MM.1S (cell line): Measurements from ENCODE around the gene RNASEL.

Experiments
- DNase-seq: peaks from one replicate; pipeline ENCODE4 v3.0.0-alpha.2; 2015
- H2AFZ ChIP-seq: fragments of 300-600 bp; sonication (generic); 2 replicates; pipeline ENCODE4 v1.6.0; 2016; ENCODE audit warnings: antibody characterized with exemption, low read length
- H3F3A ChIP-seq: fragments of 300-600 bp; sonication (generic); 2 replicates; pipeline ENCODE4 v1.6.1; 2016; ENCODE audit warnings: mild to moderate bottlenecking, antibody characterized with exemption, low read length, moderate library complexity, mixed read lengths; ENCODE audit not compliant: insufficient read depth
- H3K27ac ChIP-seq: fragments of 300-600 bp; sonication (generic); 2 replicates; pipeline ENCODE4 v1.5.1; 2016; ENCODE audit warnings: mild to moderate bottlenecking, low read length
- H3K27me3 ChIP-seq: fragments of 300-600 bp; sonication (generic); replicated peaks from 2 replicates; pipeline ENCODE4 v1.6.0; 2016; ENCODE audit warnings: low read length; ENCODE audit not compliant: insufficient read depth
- H3K36me3 ChIP-seq: fragments of 300-600 bp; sonication (generic); replicated peaks from 2 replicates; pipeline ENCODE4 v1.6.1; 2016; ENCODE audit warnings: mild to moderate bottlenecking, low read length, mixed read lengths; ENCODE audit not compliant: insufficient read depth
- H3K4me1 ChIP-seq: fragments of 300-600 bp; sonication (generic); 2 replicates; pipeline ENCODE4 v1.6.1; 2016; ENCODE audit warnings: low read length, mixed read lengths
- H3K4me2 ChIP-seq: fragments of 300-600 bp; sonication (generic); 2 replicates; pipeline ENCODE4 v1.6.0; 2016; ENCODE audit warnings: low read depth, low read length
- H3K4me3 ChIP-seq: fragments of 300-600 bp; sonication (generic); 2 replicates; pipeline ENCODE4 v1.5.1; 2016; ENCODE audit warnings: low read length, mixed read lengths
- H3K79me2 ChIP-seq: fragments of 300-600 bp; sonication (generic); 2 replicates; pipeline ENCODE4 v1.6.1; 2016; ENCODE audit warnings: mixed run types, low read length, mixed read lengths
- H3K9ac ChIP-seq: fragments of 300-600 bp; sonication (generic); 2 replicates; pipeline ENCODE4 v1.6.1; 2016; ENCODE audit warnings: low read length, mixed read lengths
- H3K9me2 ChIP-seq: fragments of 300-600 bp; sonication (generic); replicated peaks from 2 replicates; pipeline ENCODE4 v1.6.1; 2016; ENCODE audit warnings: mild to moderate bottlenecking, low read length, mixed read lengths; ENCODE audit not compliant: insufficient read depth
- H3K9me3 ChIP-seq: fragments of 300-600 bp; sonication (generic); replicated peaks from 2 replicates; pipeline ENCODE4 v1.6.1; 2016; ENCODE audit warnings: mild to moderate bottlenecking, low read length, mixed read lengths; ENCODE audit not compliant: insufficient read depth
- H4K20me1 ChIP-seq: fragments of 300-600 bp; sonication (generic); 2 replicates; pipeline ENCODE4 v1.6.1; 2016; ENCODE audit warnings: mild to moderate bottlenecking, low read length, moderate library complexity, mixed read lengths; ENCODE audit not compliant: insufficient read depth
- EZH2 ChIP-seq: fragments of 300-600 bp; sonication (generic); optimal IDR thresholded peaks from 2 replicates; pipeline ENCODE3; 2017; ENCODE audit warnings: low read depth, mild to moderate bottlenecking, antibody characterized with exemption, low read length, mixed read lengths
- EZH2phosphoT487 ChIP-seq: fragments of 300-600 bp; sonication (generic); IDR thresholded peaks from 2 replicates; pipeline ENCODE4 v1.6.1; 2018; ENCODE audit warnings: antibody characterized with exemption, low read length
- TF ChIP-seq, protein P1 (sequence below): fragments of 300-600 bp; sonication (generic); IDR thresholded peaks from 2 replicates; pipeline ENCODE4 v1.5.1; 2016; ENCODE audit warnings: antibody characterized with exemption, low read length, mixed read lengths

Gene RNASEL

DNA sequence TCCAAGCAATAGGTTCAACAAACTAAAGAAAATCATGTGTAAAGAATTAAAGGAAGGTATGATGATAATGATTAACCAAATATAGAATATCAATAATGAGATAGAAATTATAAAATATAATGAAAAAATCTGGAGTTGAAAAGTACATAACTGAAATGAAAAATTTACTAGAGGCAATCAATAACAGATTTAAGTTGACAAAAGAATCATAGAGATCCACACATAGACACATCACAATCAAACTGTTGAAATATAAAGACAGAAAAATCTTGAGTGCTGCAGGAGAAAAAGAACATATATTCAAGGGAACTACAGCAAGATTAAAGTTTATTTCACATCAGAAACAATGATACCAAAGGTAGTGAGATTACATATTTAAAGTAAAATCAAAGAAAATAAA lies 63.7 kb downstream of the RNASEL start:
- no peaks in the 10 kb centered on the region for H3K79me2 ChIP-seq
- H3K4me1 ChIP-seq: no peaks in the 10 kb centered on the region
- TF ChIP-seq EZH2phosphoT487 (no peak), EZH2 (no peak)
- TF ChIP-seq, protein P1, sequence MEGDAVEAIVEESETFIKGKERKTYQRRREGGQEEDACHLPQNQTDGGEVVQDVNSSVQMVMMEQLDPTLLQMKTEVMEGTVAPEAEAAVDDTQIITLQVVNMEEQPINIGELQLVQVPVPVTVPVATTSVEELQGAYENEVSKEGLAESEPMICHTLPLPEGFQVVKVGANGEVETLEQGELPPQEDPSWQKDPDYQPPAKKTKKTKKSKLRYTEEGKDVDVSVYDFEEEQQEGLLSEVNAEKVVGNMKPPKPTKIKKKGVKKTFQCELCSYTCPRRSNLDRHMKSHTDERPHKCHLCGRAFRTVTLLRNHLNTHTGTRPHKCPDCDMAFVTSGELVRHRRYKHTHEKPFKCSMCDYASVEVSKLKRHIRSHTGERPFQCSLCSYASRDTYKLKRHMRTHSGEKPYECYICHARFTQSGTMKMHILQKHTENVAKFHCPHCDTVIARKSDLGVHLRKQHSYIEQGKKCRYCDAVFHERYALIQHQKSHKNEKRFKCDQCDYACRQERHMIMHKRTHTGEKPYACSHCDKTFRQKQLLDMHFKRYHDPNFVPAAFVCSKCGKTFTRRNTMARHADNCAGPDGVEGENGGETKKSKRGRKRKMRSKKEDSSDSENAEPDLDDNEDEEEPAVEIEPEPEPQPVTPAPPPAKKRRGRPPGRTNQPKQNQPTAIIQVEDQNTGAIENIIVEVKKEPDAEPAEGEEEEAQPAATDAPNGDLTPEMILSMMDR: no peak
- no peaks in the 10 kb centered on the region for H3F3A ChIP-seq
- H3K27me3 ChIP-seq: no peaks in the 10 kb centered on the region
- no peak overlapping the region for H3K27ac ChIP-seq
- H4K20me1 ChIP-seq: no peaks in the 10 kb centered on the region
- DNase-seq: peak; percentile 4
- no peaks in the 10 kb centered on the region for H3K9me3 ChIP-seq
- no peaks in the 10 kb centered on the region for H3K36me3 ChIP-seq
- no peak overlapping the region for H3K4me3 ChIP-seq
- no peaks in the 10 kb centered on the region for H3K9me2 ChIP-seq
- H3K4me2 ChIP-seq: no peak overlapping the region
- H2AFZ ChIP-seq: no peak overlapping the region
- H3K9ac ChIP-seq: no peak overlapping the region
